HG03439 (cell line): ENCODE measurements around the gene MAD1L1.

Experiments used
- ATAC-seq: cut with Tn5 transposase; IDR thresholded peaks from one replicate; pipeline ENCODE4 v1.9.1; 2021; ENCODE audit warnings: mild to moderate bottlenecking, moderate library complexity; ENCODE audit not compliant: unreplicated experiment

The MAD1L1 gene

GRCh38 chr7:2141651-2142050, 91.1 kb downstream of the MAD1L1 start:
- ATAC-seq = no peak

- ATAC-seq = no peak
These were observed 91.7 kb downstream of the MAD1L1 start for GRCh38 chr7:2141021-2141410.

GRCh38 chr7:2140216-2141020, 92.3 kb downstream of the MAD1L1 start:
- ATAC-seq = no peak

GRCh38 chr7:2139004-2139699, 93.6 kb downstream of the MAD1L1 start:
- no peak for ATAC-seq

- ATAC-seq = no peak
These were observed 94.5 kb downstream of the MAD1L1 start for GRCh38 chr7:2138146-2138765.

GRCh38 chr7:2134740-2135139, 98.0 kb downstream of the MAD1L1 start:
- ATAC-seq = no peak

GRCh38 chr7:2132243-2132642, 100.5 kb downstream of the MAD1L1 start:
- ATAC-seq = no peak

GRCh38 chr7:2131800-2132199, 100.9 kb downstream of the MAD1L1 start:
- no peak for ATAC-seq

GRCh38 chr7:2131341-2131740, 101.4 kb downstream of the MAD1L1 start:
- ATAC-seq = no peak

- ATAC-seq = no peak
These were observed 102.7 kb downstream of the MAD1L1 start for GRCh38 chr7:2130096-2130375.

GRCh38 chr7:2129323-2130095, 103.2 kb downstream of the MAD1L1 start:
- no peak for ATAC-seq

GRCh38 chr7:2128601-2129322, 104.0 kb downstream of the MAD1L1 start:
- no peak for ATAC-seq

GRCh38 chr7:2126621-2127020, 106.1 kb downstream of the MAD1L1 start:
- ATAC-seq = no peak

- ATAC-seq = no peak
These were observed 106.8 kb downstream of the MAD1L1 start for GRCh38 chr7:2125931-2126330.

- ATAC-seq = no peak
These were observed 108.0 kb downstream of the MAD1L1 start for GRCh38 chr7:2124604-2125345.

GRCh38 chr7:2123916-2124315, 108.8 kb downstream of the MAD1L1 start:
- no peak for ATAC-seq

GRCh38 chr7:2123360-2123759, 109.4 kb downstream of the MAD1L1 start:
- ATAC-seq = no peak

- no peak for ATAC-seq
These were observed 110.1 kb downstream of the MAD1L1 start for GRCh38 chr7:2122651-2123050.

GRCh38 chr7:2120841-2121830, 111.6 kb downstream of the MAD1L1 start:
- no peak for ATAC-seq
